AG09309 (cell line): ENCODE results near the gene LRRK2.

Experiments used
- DNase-seq: peaks from one replicate; pipeline ENCODE4 v3.0.0-alpha.2; 2010; ENCODE audit warnings: low read depth
- H3K4me3 ChIP-seq: 2 replicates; pipeline ENCODE4 v1.5.1; 2011; ENCODE audit warnings: mild to moderate bottlenecking, low read depth, low read length, moderate library complexity; ENCODE audit not compliant: control insufficient read depth
- TF ChIP-seq, protein P1 (sequence below): IDR thresholded peaks from 2 replicates; pipeline ENCODE4 v1.5.1; 2011; ENCODE audit warnings: mild to moderate bottlenecking, low read depth, low read length, inconsistent platforms; ENCODE audit not compliant: insufficient read depth, control insufficient read depth; ENCODE audit errors: missing control alignments

LRRK2 gene

DNA sequence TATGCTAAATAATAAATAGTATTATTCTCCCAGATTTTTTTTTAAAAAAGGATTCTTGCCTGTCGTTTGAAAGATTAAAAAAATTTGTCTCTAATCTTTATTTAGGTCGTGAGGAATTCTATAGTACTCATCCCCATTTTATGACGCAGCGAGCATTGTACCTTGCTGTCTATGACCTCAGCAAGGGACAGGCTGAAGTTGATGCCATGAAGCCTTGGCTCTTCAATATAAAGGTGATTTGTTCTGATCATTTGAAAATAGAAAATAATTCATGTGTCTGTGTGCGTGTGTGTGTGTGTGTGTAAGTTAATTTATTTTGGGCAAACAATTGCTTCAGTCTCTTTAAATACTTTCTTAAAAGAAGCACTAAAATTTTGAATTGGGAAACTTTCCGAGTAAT, 84.2 kb downstream of the LRRK2 start:
- TF ChIP-seq, protein P1, sequence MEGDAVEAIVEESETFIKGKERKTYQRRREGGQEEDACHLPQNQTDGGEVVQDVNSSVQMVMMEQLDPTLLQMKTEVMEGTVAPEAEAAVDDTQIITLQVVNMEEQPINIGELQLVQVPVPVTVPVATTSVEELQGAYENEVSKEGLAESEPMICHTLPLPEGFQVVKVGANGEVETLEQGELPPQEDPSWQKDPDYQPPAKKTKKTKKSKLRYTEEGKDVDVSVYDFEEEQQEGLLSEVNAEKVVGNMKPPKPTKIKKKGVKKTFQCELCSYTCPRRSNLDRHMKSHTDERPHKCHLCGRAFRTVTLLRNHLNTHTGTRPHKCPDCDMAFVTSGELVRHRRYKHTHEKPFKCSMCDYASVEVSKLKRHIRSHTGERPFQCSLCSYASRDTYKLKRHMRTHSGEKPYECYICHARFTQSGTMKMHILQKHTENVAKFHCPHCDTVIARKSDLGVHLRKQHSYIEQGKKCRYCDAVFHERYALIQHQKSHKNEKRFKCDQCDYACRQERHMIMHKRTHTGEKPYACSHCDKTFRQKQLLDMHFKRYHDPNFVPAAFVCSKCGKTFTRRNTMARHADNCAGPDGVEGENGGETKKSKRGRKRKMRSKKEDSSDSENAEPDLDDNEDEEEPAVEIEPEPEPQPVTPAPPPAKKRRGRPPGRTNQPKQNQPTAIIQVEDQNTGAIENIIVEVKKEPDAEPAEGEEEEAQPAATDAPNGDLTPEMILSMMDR: no peak

DNA sequence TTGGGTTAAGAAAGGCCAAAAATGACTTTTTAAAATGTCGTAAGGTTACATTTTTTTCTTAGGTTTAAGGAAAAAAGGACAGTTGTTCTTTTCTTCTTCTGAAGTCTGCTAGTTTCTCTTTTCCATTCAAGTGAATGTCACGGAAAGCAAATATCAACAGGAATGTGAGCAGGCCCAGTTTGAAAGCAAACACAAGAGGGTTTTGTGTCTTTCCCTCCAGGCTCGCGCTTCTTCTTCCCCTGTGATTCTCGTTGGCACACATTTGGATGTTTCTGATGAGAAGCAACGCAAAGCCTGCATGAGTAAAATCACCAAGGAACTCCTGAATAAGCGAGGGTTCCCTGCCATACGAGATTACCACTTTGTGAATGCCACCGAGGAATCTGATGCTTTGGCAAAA, 85.4 kb downstream of the LRRK2 start:
- no peak for DNase-seq
- TF ChIP-seq, protein P1: no peak
- H3K4me3 ChIP-seq: no peak overlapping the region

More for the DNA sequence above, 84.2 kb downstream of the LRRK2 start:
- no peak for DNase-seq
- H3K4me3 ChIP-seq: no peak overlapping the region

DNA sequence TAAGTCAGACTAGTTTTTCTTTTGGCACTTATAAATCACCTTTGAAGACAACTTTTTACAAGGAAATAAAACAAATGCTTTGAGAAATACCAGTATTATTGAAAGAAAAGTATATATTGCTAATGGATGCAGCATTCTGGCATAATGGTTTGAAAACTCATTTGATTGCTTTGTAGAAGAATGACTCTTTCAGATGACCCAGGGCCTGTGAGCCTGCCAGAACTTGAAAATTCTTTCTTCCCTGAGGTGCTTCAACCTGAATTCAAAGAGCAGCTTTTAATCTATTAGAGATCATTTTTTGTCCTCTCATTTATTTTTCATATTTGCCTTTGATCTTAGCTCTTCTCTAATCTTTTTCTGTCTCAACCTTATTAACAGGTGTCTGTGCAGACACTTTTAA, 87.4 kb downstream of the LRRK2 start:
- DNase-seq: no peak
- H3K4me3 ChIP-seq: no peak overlapping the region
- TF ChIP-seq, protein P1: no peak

DNA sequence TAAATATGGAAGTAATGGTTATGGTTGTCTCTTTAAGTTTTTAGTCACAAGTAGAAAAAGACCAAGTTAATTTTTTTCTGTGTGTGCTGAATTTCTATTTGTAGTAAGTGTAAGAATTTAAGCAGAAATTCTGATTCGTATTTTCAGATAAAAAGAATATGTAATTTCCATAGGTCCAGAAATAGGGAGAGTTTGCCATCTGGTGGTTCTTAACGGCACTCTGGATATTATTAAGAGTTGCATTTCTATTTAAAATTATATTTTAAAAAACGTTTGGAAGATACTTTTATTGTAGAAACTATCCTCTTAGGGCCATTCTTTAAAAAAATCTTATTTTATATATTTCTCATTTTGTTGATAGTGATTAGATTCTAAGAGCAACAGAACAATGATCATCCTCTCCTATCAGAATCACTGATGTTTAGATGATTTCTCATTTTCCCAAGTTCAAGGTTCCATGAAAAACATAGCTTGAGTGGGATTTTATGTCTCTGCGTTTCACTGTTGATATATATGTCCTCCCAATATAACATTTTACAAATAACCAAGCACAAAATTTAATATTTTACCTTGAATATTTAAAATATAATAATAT, 88.3 kb downstream of the LRRK2 start:
- peak; percentile 13 for DNase-seq
- TF ChIP-seq, protein P1: peak; percentile 46
- H3K4me3 ChIP-seq: no peak overlapping the region

DNA sequence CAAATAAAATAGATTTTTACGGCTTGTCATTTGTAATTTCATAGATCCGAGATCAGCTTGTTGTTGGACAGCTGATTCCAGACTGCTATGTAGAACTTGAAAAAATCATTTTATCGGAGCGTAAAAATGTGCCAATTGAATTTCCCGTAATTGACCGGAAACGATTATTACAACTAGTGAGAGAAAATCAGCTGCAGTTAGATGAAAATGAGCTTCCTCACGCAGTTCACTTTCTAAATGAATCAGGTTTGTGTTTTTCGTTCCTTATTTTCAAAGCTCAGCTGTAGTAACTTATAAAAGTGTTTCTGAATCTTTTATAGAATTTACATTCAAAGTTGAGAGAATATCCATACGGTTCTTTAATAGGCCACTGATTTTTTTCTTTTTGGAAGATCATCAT, 89.1 kb downstream of the LRRK2 start:
- no peak for DNase-seq
- H3K4me3 ChIP-seq: no peak overlapping the region
- TF ChIP-seq, protein P1: no peak

DNA sequence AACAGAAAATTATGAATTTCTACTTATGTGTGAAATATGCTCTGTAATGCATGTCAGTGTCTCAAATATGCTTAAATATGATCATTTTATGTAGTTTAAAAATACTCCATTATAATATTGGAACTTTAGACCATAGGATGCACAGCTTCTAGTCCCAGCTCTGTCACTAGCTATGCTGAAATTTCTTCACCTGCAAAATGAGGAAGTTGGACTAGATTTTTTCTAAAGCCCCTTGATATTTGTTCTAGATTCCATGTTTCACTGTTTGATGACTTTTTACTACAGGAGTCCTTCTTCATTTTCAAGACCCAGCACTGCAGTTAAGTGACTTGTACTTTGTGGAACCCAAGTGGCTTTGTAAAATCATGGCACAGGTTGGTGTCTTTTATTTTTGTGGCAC, 90.1 kb downstream of the LRRK2 start:
- TF ChIP-seq, protein P1: no peak

DNA sequence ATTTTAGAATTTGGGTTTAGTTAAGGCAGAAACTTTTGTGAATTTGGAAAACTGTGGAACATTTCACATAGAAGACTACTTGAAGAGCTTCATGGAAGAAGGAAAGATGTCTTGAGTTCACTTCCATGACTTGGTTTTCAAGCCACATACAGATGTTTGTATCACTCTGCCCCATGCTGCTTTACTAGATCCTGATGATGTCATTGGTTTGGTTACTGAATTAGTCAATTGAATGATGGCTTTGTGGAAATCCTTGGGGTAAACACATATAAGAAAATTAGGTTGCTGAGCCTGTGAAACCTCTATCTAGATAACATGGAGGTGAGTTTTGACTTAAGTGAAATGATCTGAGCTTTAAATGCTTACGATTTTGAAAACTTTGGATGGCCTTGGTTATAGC, 90.6 kb downstream of the LRRK2 start:
- TF ChIP-seq, protein P1: no peak
- no peak overlapping the region for H3K4me3 ChIP-seq
- DNase-seq: no peak

More for the DNA sequence above, 90.1 kb downstream of the LRRK2 start:
- no peak for DNase-seq
- H3K4me3 ChIP-seq: no peak overlapping the region
